HCT116 (cell line): ENCODE results near the gene ECM1. TPM values are rescaled to one million over a fixed set of nuclear protein-coding genes. Genes with fewer than 3 reads are reported as not detected.
A peak's percentile ranks its signal among the peaks of the same experiment; 100 is the strongest.

Experiments used
- ATAC-seq: fragments of 200-7000 bp; cut with Tn5 transposase; 2 replicates; pipeline ENCODE4 v1.9.1; 2020; ENCODE audit warnings: mild to moderate bottlenecking, moderate library complexity
- BruUV-seq: library from RNA; stranded (reverse); fragments of 400-500 nt; replicated peaks from 2 replicates; lab custom pipeline; 2021; lab: Mats Ljungman, UMichigan
- CTCF ChIA-PET: fragments of 300-600 bp; sonication (Branson Sonifier 250); formaldehyde crosslinking; loops from one replicate; lab custom pipeline; 2021; ENCODE audit warnings: antibody characterized with exemption; lab: Charles Lee
- POLR2A ChIA-PET: fragments of 300-600, 350-600 bp; sonication (Branson Sonifier 250); formaldehyde crosslinking; loops from one replicate; lab custom pipeline; 2021; ENCODE audit warnings: antibody characterized with exemption; lab: Charles Lee
- RAD21 ChIA-PET, 2 experiments: fragments of 300-600 bp; sonication (Branson Sonifier 250); formaldehyde crosslinking; loops; one replicate each; lab custom pipeline; 2023; ENCODE audit warnings: low total read pairs in 2 of 2; ENCODE audit not compliant: uncharacterized antibody in 2 of 2, unreplicated experiment in 2 of 2, low non-redundant PET in 1 of 2; lab: Charles Lee
- DNase-seq: peaks from one replicate; pipeline ENCODE4 v3.0.0-alpha.2; 2010; ENCODE audit warnings: low read depth, low spot score
- H2AFZ ChIP-seq: fragments of 200-600 bp; shearing (Covaris generic), sonication (generic); 2 replicates; pipeline ENCODE4 v1.6.1; 2017; ENCODE audit warnings: low read depth, mixed run types, mixed read lengths, antibody characterized with exemption, low read length; ENCODE audit not compliant: poor library complexity, severe bottlenecking
- H3K27ac ChIP-seq: 2 replicates; pipeline ENCODE4 v1.5.1; 2012; ENCODE audit warnings: low read depth, low read length
- H3K27me3 ChIP-seq: fragments of 200-600 bp; sonication (generic); 2 replicates; pipeline ENCODE4 v1.6.1; 2016; ENCODE audit warnings: mixed run types, low read length, mixed read lengths; ENCODE audit not compliant: insufficient read depth
- H3K36me3 ChIP-seq, 2 experiments: fragments of 200-500 bp in 1 of 2; fragments of 200-600 bp in 1 of 2; sonication (Bioruptor generic) in 1 of 2; sonication (generic) in 1 of 2; 2 replicates each; pipeline versions ENCODE4 v1.5.1 to v1.6.1; 2014 to 2016; ENCODE audit warnings: low read length in 2 of 2, inconsistent platforms in 1 of 2, mixed read lengths in 1 of 2, mixed run types in 1 of 2; ENCODE audit not compliant: insufficient read depth in 2 of 2, control insufficient read depth in 1 of 2
- H3K4me1 ChIP-seq, 2 experiments: fragments of 200-600 bp in 1 of 2; sonication (generic) in 1 of 2; 2 replicates each; pipeline versions ENCODE4 v1.5.1 to v1.6.1; 2012 to 2017; ENCODE audit warnings: low read length in 2 of 2, inconsistent platforms in 1 of 2, mild to moderate bottlenecking in 1 of 2, mixed read lengths in 1 of 2, mixed run types in 1 of 2, moderate library complexity in 1 of 2; ENCODE audit not compliant: insufficient read depth in 2 of 2, control insufficient read depth in 1 of 2
- H3K4me2 ChIP-seq: fragments of 200-600 bp; sonication (generic); 2 replicates; pipeline ENCODE4 v1.6.1; 2017; ENCODE audit warnings: mixed run types, low read length, mixed read lengths
- H3K4me3 ChIP-seq, 2 experiments: fragments of 200-600 bp in 1 of 2; sonication (generic) in 1 of 2; replicated peaks in 1 of 2; 2 replicates each; pipeline ENCODE4 v1.5.1; 2011 to 2016; ENCODE audit warnings: low read length in 2 of 2, control low read depth in 1 of 2, low read depth in 1 of 2, mild to moderate bottlenecking in 1 of 2, mixed read lengths in 1 of 2, mixed run types in 1 of 2
- H3K79me2 ChIP-seq: fragments of 200-600 bp; sonication (generic); 2 replicates; pipeline ENCODE4 v1.6.1; 2017; ENCODE audit warnings: mild to moderate bottlenecking, mixed run types, low read length, moderate library complexity, mixed read lengths; ENCODE audit not compliant: insufficient read depth
- H3K9ac ChIP-seq: fragments of 200-600 bp; sonication (generic); 2 replicates; pipeline ENCODE4 v1.6.1; 2016; ENCODE audit warnings: low read length, mixed read lengths
- H3K9me2 ChIP-seq: fragments of 200-600 bp; sonication (generic), shearing (Covaris generic); 2 replicates; pipeline ENCODE4 v1.6.1; 2017; ENCODE audit warnings: mixed run types, mild to moderate bottlenecking, moderate library complexity; ENCODE audit not compliant: insufficient read depth
- H3K9me3 ChIP-seq, 2 experiments: fragments of 200-500 bp in 1 of 2; fragments of 200-600 bp in 1 of 2; sonication (Bioruptor generic) in 1 of 2; sonication (generic) in 1 of 2; 2 replicates each; pipeline ENCODE4 v1.6.1; 2014 to 2017; ENCODE audit warnings: low read length in 2 of 2, mixed read lengths in 2 of 2, inconsistent platforms in 1 of 2, low read depth in 1 of 2, mild to moderate bottlenecking in 1 of 2, mixed run types in 1 of 2, moderate library complexity in 1 of 2; ENCODE audit not compliant: control insufficient read depth in 1 of 2, insufficient read depth in 1 of 2
- H4K20me1 ChIP-seq: fragments of 200-600 bp; sonication (generic), shearing (Covaris generic); 2 replicates; pipeline ENCODE4 v1.6.1; 2017; ENCODE audit warnings: mixed run types, mild to moderate bottlenecking, moderate library complexity; ENCODE audit not compliant: insufficient read depth
- ATF3 ChIP-seq: IDR thresholded peaks from 2 replicates; pipeline ENCODE4 v1.6.1; 2012
- CBX3 ChIP-seq: IDR thresholded peaks from 2 replicates; pipeline ENCODE4 v1.6.1; 2012; ENCODE audit warnings: low read depth
- EGR1 ChIP-seq: IDR thresholded peaks from 2 replicates; pipeline ENCODE4 v1.6.1; 2012; ENCODE audit warnings: low read depth
- EZH2phosphoT487 ChIP-seq: fragments of 200-600 bp; IDR thresholded peaks from 2 replicates; pipeline ENCODE4 v1.6.1; 2018; ENCODE audit warnings: antibody characterized with exemption, borderline replicate concordance
- POLR2A ChIP-seq: IDR thresholded peaks from 2 replicates; pipeline ENCODE4 v1.7.0; 2011; ENCODE audit warnings: borderline replicate concordance; ENCODE audit not compliant: insufficient read depth, insufficient read length; ENCODE audit errors: extremely low read depth
- RAD21 ChIP-seq: IDR thresholded peaks from 2 replicates; pipeline ENCODE4 v1.6.1; 2012; ENCODE audit warnings: low read depth, mild to moderate bottlenecking
- SIN3A ChIP-seq: IDR thresholded peaks from 2 replicates; pipeline ENCODE4 v1.6.1; 2012; ENCODE audit warnings: low read depth
- SRF ChIP-seq: IDR thresholded peaks from 2 replicates; pipeline ENCODE4 v1.6.1; 2012; ENCODE audit warnings: low read depth
- TCF7L2 ChIP-seq: IDR thresholded peaks from 2 replicates; pipeline ENCODE4 v1.7.0; 2011; ENCODE audit warnings: borderline replicate concordance, inconsistent platforms; ENCODE audit not compliant: insufficient read depth, insufficient read length; ENCODE audit errors: extremely low read depth
- intact Hi-C: fragments of 100-400 bp; cut with micrococcal nuclease; formaldehyde crosslinking; loops from 2 replicates; pipeline ENCODE4 v1.10.0; 2022
- total RNA-seq: library from RNA; stranded (reverse); gene quantifications from one replicate; pipeline ENCODE4 v1.2.1, GENCODE V29; 2021; ENCODE audit not compliant: unreplicated experiment
- TF ChIP-seq, protein P1 (sequence below), 3 experiments: fragments of 200-600 bp in 1 of 3; sonication (generic) in 1 of 3; IDR thresholded peaks in 2 of 3; conservative IDR thresholded peaks in 1 of 3; 2 replicates each; pipeline ENCODE4 v1.5.1; 2012 to 2017; ENCODE audit warnings: low read depth in 2 of 3, low read length in 2 of 3, antibody characterized with exemption in 1 of 3, borderline replicate concordance in 1 of 3, control low read depth in 1 of 3, mild to moderate bottlenecking in 1 of 3, mixed read lengths in 1 of 3, mixed run types in 1 of 3, moderate library complexity in 1 of 3; ENCODE audit not compliant: insufficient read depth in 1 of 3
- TF ChIP-seq, protein P2 (sequence below): IDR thresholded peaks from 2 replicates; pipeline ENCODE4 v1.6.1; 2012

ECM1 gene
- total RNA-seq, 1 experiment from 2014 or later, result 2.0 TPM

DNA sequence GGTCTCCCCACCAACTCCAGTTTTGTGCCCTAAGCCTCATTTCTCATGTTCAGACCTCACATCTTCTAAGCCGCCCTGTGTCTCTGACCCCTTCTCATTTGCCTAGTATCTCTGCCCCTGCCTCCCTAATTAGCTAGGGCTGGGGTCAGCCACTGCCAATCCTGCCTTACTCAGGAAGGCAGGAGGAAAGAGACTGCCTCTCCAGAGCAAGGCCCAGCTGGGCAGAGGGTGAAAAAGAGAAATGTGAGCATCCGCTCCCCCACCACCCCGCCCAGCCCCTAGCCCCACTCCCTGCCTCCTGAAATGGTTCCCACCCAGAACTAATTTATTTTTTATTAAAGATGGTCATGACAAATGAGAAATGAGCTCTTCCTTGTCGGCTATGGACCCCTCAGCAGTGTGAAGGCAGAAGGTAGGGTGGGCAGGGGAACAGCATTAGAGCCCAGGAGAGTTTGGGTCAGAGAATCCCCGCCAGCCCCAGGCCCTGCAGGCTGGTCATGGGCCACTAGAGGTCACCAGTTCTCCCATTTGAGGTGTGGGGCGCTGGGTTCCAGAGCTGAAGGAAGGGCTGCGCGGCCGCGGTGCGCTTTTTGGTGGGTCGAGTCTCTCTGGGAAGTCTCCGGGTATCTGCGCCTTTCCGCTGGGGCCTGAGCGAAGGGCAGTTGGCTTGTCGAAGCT lies 52.8 kb downstream of the ECM1 start:
- Histone ChIP-seq H4K20me1 (no peaks in the 10 kb centered on the region), H3K4me3 (peak overlapping the region; percentile 51 to 68), H3K4me2 (peak overlapping the region; percentile 99), H3K9me2 (no peaks in the 10 kb centered on the region)
- DNase-seq, result no peak
- ChIA-PET RAD21 (interaction anchor here in 1 of 2 experiments (0.6 kb wide), 1 partner anchor 634 kb away, joined by 3 read pairs; no protein-coding TSS in a partner anchor), POLR2A (interaction anchor here (0.9 to 6.6 kb wide), 5 partner anchors 11 to 416 kb away, joined by 3 to 39 read pairs (median 7); partner anchors contain the start of gene MCL1)
- TF ChIP-seq, protein P1, sequence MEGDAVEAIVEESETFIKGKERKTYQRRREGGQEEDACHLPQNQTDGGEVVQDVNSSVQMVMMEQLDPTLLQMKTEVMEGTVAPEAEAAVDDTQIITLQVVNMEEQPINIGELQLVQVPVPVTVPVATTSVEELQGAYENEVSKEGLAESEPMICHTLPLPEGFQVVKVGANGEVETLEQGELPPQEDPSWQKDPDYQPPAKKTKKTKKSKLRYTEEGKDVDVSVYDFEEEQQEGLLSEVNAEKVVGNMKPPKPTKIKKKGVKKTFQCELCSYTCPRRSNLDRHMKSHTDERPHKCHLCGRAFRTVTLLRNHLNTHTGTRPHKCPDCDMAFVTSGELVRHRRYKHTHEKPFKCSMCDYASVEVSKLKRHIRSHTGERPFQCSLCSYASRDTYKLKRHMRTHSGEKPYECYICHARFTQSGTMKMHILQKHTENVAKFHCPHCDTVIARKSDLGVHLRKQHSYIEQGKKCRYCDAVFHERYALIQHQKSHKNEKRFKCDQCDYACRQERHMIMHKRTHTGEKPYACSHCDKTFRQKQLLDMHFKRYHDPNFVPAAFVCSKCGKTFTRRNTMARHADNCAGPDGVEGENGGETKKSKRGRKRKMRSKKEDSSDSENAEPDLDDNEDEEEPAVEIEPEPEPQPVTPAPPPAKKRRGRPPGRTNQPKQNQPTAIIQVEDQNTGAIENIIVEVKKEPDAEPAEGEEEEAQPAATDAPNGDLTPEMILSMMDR (IDR thresholded peaks at IDR 0.05 in 2 of 3, conservative IDR thresholded peaks at IDR 0.05 in 1 of 3; ENCODE audit: borderline replicate concordance in 1 of 3, insufficient read depth in 1 of 3, low read depth in 2 of 3, low read length in 2 of 3), result peak in 2 of 3 experiments; percentile 83 to 85; a peak in 4 of 6 replicates
- TF ChIP-seq, protein P2, sequence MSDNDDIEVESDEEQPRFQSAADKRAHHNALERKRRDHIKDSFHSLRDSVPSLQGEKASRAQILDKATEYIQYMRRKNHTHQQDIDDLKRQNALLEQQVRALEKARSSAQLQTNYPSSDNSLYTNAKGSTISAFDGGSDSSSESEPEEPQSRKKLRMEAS, result no peak
- no peak for TF ChIP-seq ATF3
- no peak for TF ChIP-seq CBX3
- no peak for TF ChIP-seq SIN3A
- no peak for TF ChIP-seq POLR2A
- TF ChIP-seq SRF, result no peak
- no peak for TF ChIP-seq EGR1
- no peak for TF ChIP-seq EZH2phosphoT487
- TF ChIP-seq TCF7L2, result peak; percentile 33
- no peak for TF ChIP-seq RAD21
- TF ChIP-seq, all 23 proteins: peak for 2
- peaks cover 4% of the 10 kb centered on the region; the same call in 1 of the 2 replicates for H3K79me2 ChIP-seq
- ATAC-seq, result peak; percentile 70
- intact Hi-C loops, result loop anchor here (1.0 to 10.0 kb wide), 7 partner anchors 60 to 447 kb away; partner anchors contain the start of genes GOLPH3L, MINDY1 and PRUNE1
- CTCF ChIA-PET, result interaction anchor here (0.8 to 4.8 kb wide), 20 partner anchors 9 to 435 kb away, joined by 3 to 35 read pairs (median 8); partner anchors contain the start of genes ADAMTSL4, ENSA, FALEC and RPRD2
- H2AFZ ChIP-seq, result no peak overlapping the region
- peaks cover 42 to 54% of the 10 kb centered on the region in 2 experiments for H3K4me1 ChIP-seq
- TSS peak; percentile 72 for BruUV-seq
- peak overlapping the region; percentile 85 for H3K9ac ChIP-seq
- H3K9me3 ChIP-seq, result no peaks in the 10 kb centered on the region
- H3K27me3 ChIP-seq, result no peaks in the 10 kb centered on the region
- H3K36me3 ChIP-seq, result no peaks in the 10 kb centered on the region
- H3K27ac ChIP-seq, result peak overlapping the region; percentile 95
